ENCODE measurements around the gene PHC3. TPM values are rescaled to one million over a fixed set of nuclear protein-coding genes. Genes with fewer than 3 reads are reported as not detected.

PHC3 gene
- total RNA-seq, 4 donors from 2014 or later, result 73.1 to 128 (median 93.7) TPM

GRCh38 chr3:170171563-170171962, 10.0 kb downstream of the PHC3 start:
- WGBS, 2 donors, result 82 to 89% methylated on average over 1 of the region's 1 CpG
- Histone ChIP-seq H3K27ac (no peak overlapping the region), H3K4me3 (replicated peaks in 1 of 3) (no peak overlapping the region), H3K4me1 (no peaks in the 10 kb centered on the region), H3K27me3 (no peaks in the 10 kb centered on the region), H3K9me3 (no peaks in the 10 kb centered on the region), H3K36me3 (peaks cover 36 to 39% of the 10 kb centered on the region in 2 donors)
- no peak for DNase-seq
- no peak for TF ChIP-seq POLR2A (IDR thresholded peaks at IDR 0.05)
- TF ChIP-seq, protein P1, sequence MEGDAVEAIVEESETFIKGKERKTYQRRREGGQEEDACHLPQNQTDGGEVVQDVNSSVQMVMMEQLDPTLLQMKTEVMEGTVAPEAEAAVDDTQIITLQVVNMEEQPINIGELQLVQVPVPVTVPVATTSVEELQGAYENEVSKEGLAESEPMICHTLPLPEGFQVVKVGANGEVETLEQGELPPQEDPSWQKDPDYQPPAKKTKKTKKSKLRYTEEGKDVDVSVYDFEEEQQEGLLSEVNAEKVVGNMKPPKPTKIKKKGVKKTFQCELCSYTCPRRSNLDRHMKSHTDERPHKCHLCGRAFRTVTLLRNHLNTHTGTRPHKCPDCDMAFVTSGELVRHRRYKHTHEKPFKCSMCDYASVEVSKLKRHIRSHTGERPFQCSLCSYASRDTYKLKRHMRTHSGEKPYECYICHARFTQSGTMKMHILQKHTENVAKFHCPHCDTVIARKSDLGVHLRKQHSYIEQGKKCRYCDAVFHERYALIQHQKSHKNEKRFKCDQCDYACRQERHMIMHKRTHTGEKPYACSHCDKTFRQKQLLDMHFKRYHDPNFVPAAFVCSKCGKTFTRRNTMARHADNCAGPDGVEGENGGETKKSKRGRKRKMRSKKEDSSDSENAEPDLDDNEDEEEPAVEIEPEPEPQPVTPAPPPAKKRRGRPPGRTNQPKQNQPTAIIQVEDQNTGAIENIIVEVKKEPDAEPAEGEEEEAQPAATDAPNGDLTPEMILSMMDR (IDR thresholded peaks at IDR 0.05), result no peak
- intact Hi-C loops (cut with DNase I), result no loop called here

DNA sequence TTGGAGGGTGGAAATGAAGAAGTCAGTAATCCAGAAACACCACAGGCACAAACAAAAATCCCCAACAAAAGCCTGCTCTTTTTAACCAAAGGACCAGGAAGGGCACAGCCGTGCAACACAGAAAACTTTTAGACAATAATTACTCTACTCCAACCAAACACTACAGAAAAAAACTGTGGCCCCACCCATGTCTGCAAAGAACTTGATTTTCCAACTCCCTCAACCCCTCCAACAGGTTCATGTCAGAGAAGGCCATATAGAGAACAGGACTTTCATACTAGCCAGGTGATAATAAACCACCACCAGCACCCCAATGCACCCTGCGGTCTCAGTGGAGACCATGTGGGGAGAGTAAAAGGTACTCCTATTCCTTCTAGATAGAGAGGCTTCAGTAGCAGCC, 16.8 kb downstream of the PHC3 start:
- 86 to 90% methylated on average over 2 of the region's 2 CpGs for WGBS, 2 donors
- peaks cover 7 to 9% of the 10 kb centered on the region in 2 donors for H3K36me3 ChIP-seq
- no peak for DNase-seq
- H3K4me3 ChIP-seq (replicated peaks in 1 of 3), result no peak overlapping the region
- no peaks in the 10 kb centered on the region for H3K27me3 ChIP-seq
- intact Hi-C loops (cut with DNase I), result no loop called here
- H3K27ac ChIP-seq, result no peak overlapping the region
- H3K9me3 ChIP-seq, result no peaks in the 10 kb centered on the region
- TF ChIP-seq, protein P1 (IDR thresholded peaks at IDR 0.05), result no peak
- no peak for TF ChIP-seq POLR2A (IDR thresholded peaks at IDR 0.05)
- H3K4me1 ChIP-seq, result peaks cover 6 to 9% of the 10 kb centered on the region in 2 donors

- Histone ChIP-seq H3K27me3 (no peaks in the 10 kb centered on the region), H3K4me1 (peaks cover 6 to 9% of the 10 kb centered on the region in 2 donors), H3K9me3 (no peaks in the 10 kb centered on the region), H3K36me3 (peaks cover 5 to 6% of the 10 kb centered on the region in 2 donors), H3K27ac (no peak overlapping the region), H3K4me3 (replicated peaks in 1 of 3) (no peak overlapping the region)
- intact Hi-C loops (cut with DNase I), result no loop called here
- DNase-seq, result no peak
- WGBS, 2 donors, result 93 to 96% methylated on average over 4 of the region's 4 CpGs
- TF ChIP-seq, protein P1 (IDR thresholded peaks at IDR 0.05), result no peak
- TF ChIP-seq POLR2A (IDR thresholded peaks at IDR 0.05), result no peak
Measured at GRCh38 chr3:170163956-170164645, 17.4 kb downstream of the PHC3 start.

DNA sequence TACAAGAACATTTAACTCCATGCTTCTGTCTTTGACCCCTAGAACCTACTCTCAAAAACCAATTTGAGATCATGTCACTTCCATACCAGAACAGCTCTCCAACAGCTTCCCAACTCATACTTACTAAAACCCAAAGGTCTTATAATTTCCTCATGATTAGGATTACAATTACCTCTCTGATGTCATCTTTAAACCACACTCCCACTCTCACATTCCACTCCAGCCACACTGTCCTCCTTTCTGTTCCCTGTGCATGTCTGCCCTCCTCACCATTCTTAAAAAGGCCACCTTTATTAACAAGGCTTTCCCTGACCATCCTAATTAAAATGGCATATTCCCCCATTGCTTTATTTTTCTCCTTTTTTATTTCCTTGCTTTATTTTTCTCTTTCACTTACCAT, 18.9 kb downstream of the PHC3 start:
- DNase-seq, result no peak
- Histone ChIP-seq H3K4me3 (replicated peaks in 1 of 3) (no peak overlapping the region), H3K36me3 (peaks cover 0 to 2% of the 10 kb centered on the region in 2 donors), H3K27me3 (no peaks in the 10 kb centered on the region), H3K27ac (no peak overlapping the region), H3K4me1 (peaks cover 6 to 9% of the 10 kb centered on the region in 2 donors), H3K9me3 (no peaks in the 10 kb centered on the region)
- TF ChIP-seq, protein P1 (IDR thresholded peaks at IDR 0.05), result no peak
- no peak for TF ChIP-seq POLR2A (IDR thresholded peaks at IDR 0.05)
- intact Hi-C loops (cut with DNase I), result no loop called here

GRCh38 chr3:170162052-170162451, 19.5 kb downstream of the PHC3 start:
- no peaks in the 10 kb centered on the region for H3K27me3 ChIP-seq
- no peak overlapping the region for H3K4me3 ChIP-seq (replicated peaks in 1 of 3)
- intact Hi-C loops (cut with DNase I), result no loop called here
- no peak overlapping the region for H3K27ac ChIP-seq
- DNase-seq, result no peak
- no peaks in the 10 kb centered on the region for H3K9me3 ChIP-seq
- peaks cover 6 to 9% of the 10 kb centered on the region in 2 donors for H3K4me1 ChIP-seq
- TF ChIP-seq, protein P1 (IDR thresholded peaks at IDR 0.05), result no peak
- no peak for TF ChIP-seq POLR2A (IDR thresholded peaks at IDR 0.05)
- H3K36me3 ChIP-seq, result peaks cover 0 to 2% of the 10 kb centered on the region in 2 donors
